Measurements from ENCODE around the gene CD226. TPM values are rescaled to one million over a fixed set of nuclear protein-coding genes. Genes with fewer than 3 reads are reported as not detected.

The CD226 gene
- total RNA-seq, 1 experiment from 2014 or later, result 1.2 TPM

DNA sequence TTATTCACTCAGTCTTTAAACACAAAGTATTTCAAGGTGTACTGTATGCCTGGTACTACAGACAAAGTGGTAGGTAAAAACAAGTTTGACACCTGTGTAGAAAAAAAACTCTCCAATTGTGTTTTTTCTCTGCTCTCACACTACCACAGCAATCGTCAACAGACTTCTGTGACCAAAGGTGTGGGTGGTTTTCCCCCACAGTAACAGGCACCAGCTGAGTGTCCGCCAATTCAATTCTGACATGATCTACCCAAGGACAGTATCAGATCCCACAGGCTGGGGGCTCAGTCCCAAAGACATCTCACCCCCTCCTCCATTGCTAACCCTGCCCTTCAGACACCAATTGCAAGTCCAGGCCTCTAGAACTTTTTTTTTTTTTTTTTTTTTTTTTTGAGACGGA lies 71.2 kb downstream of the CD226 start:
- H3K4me2 ChIP-seq (ENCODE audit: low read length), result no peak overlapping the region
- no peak for ATAC-seq

DNA sequence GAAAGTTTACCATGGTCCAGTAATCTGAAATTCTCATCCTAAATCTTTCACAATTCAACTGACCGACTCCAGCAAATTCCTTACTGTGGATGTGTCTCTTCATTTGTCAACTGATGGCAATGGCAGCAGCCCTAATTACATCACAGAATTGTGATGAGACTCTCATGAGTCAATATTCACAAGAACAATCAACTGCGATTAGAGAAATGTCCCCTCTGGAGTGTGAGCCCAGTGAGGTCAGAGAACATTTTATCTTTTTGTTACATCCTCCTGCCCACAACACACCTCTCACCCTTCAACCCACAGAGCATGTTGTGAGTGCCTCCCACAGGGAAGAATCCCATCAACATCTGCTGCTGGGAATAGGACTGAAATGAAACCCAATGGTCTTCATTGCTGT lies 73.6 kb downstream of the CD226 start:
- no peak overlapping the region for H3K4me2 ChIP-seq (ENCODE audit: low read length)
- no peak overlapping the region for H2AFZ ChIP-seq (ENCODE audit: low read depth, low read length, poor library complexity, severe bottlenecking)

More for the DNA sequence above, 71.2 kb downstream of the CD226 start:
- H3K4me3 ChIP-seq (replicated peaks in 1 of 2; ENCODE audit: low read depth in 1 of 2, low read length in 2 of 2), result no peak overlapping the region
- no peaks in the 10 kb centered on the region for H3K9me2 ChIP-seq (ENCODE audit: insufficient read depth)
- DNase-seq (ENCODE audit: low read depth, low spot score), result no peak
- BruUV-seq (replicated peaks), result no TSS peak
- POLR2A ChIA-PET, result no interaction called here
- no peaks in the 10 kb centered on the region for H3K4me1 ChIP-seq (ENCODE audit: control insufficient read depth in 1 of 2, insufficient read depth in 2 of 2, low read length in 2 of 2)
- intact Hi-C loops (cut with micrococcal nuclease), result no loop called here
- H3K36me3 ChIP-seq (ENCODE audit: control insufficient read depth in 1 of 2, insufficient read depth in 2 of 2, low read length in 2 of 2), result no peaks in the 10 kb centered on the region
- H2AFZ ChIP-seq (ENCODE audit: low read depth, low read length, poor library complexity, severe bottlenecking), result no peak overlapping the region
- TF ChIP-seq SP1 (IDR thresholded peaks at IDR 0.05; ENCODE audit: low read depth) (no peak), TCF7L2 (IDR thresholded peaks at IDR 0.05; ENCODE audit: borderline replicate concordance, extremely low read depth, insufficient read depth, insufficient read length) (no peak), SRF (IDR thresholded peaks at IDR 0.05; ENCODE audit: low read depth) (no peak), ZNF274 (IDR thresholded peaks at IDR 0.05; ENCODE audit: low read depth, low read length) (no peak), CEBPB (IDR thresholded peaks at IDR 0.05; ENCODE audit: low read depth) (no peak), FOSL1 (IDR thresholded peaks at IDR 0.05; ENCODE audit: low read depth) (no peak)
- TF ChIP-seq, protein P1, sequence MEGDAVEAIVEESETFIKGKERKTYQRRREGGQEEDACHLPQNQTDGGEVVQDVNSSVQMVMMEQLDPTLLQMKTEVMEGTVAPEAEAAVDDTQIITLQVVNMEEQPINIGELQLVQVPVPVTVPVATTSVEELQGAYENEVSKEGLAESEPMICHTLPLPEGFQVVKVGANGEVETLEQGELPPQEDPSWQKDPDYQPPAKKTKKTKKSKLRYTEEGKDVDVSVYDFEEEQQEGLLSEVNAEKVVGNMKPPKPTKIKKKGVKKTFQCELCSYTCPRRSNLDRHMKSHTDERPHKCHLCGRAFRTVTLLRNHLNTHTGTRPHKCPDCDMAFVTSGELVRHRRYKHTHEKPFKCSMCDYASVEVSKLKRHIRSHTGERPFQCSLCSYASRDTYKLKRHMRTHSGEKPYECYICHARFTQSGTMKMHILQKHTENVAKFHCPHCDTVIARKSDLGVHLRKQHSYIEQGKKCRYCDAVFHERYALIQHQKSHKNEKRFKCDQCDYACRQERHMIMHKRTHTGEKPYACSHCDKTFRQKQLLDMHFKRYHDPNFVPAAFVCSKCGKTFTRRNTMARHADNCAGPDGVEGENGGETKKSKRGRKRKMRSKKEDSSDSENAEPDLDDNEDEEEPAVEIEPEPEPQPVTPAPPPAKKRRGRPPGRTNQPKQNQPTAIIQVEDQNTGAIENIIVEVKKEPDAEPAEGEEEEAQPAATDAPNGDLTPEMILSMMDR (IDR thresholded peaks at IDR 0.05 in 2 of 3, conservative IDR thresholded peaks at IDR 0.05 in 1 of 3; ENCODE audit: borderline replicate concordance in 1 of 3, insufficient read depth in 1 of 3, low read depth in 2 of 3, low read length in 2 of 3), result no peak
- TF ChIP-seq, protein P2, sequence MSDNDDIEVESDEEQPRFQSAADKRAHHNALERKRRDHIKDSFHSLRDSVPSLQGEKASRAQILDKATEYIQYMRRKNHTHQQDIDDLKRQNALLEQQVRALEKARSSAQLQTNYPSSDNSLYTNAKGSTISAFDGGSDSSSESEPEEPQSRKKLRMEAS (IDR thresholded peaks at IDR 0.05), result no peak
- no peaks in the 10 kb centered on the region for H4K20me1 ChIP-seq (ENCODE audit: insufficient read depth)
- no peak overlapping the region for H3K9ac ChIP-seq (ENCODE audit: low read length)
- no peaks in the 10 kb centered on the region for H3K79me2 ChIP-seq (ENCODE audit: insufficient read depth, low read length)
- no peaks in the 10 kb centered on the region for H3K9me3 ChIP-seq (ENCODE audit: control insufficient read depth in 1 of 2, insufficient read depth in 1 of 2, low read depth in 1 of 2, low read length in 2 of 2)
- RAD21 ChIA-PET (ENCODE audit: low non-redundant PET in 1 of 2, low total read pairs in 2 of 2, uncharacterized antibody in 2 of 2, unreplicated experiment in 2 of 2), result no interaction called here
- no peaks in the 10 kb centered on the region for H3K27me3 ChIP-seq (ENCODE audit: insufficient read depth, low read length)
- H3K27ac ChIP-seq (ENCODE audit: low read depth, low read length), result no peak overlapping the region
- CTCF ChIA-PET, result no interaction called here

More for the DNA sequence above, 73.6 kb downstream of the CD226 start:
- H3K9me2 ChIP-seq (ENCODE audit: insufficient read depth), result no peaks in the 10 kb centered on the region
- ChIA-PET RAD21 (ENCODE audit: low non-redundant PET in 1 of 2, low total read pairs in 2 of 2, uncharacterized antibody in 2 of 2, unreplicated experiment in 2 of 2) (no interaction called here), POLR2A (no interaction called here), CTCF (no interaction called here)
- no peaks in the 10 kb centered on the region for H3K36me3 ChIP-seq (ENCODE audit: control insufficient read depth in 1 of 2, insufficient read depth in 2 of 2, low read length in 2 of 2)
- no peak overlapping the region for H3K4me3 ChIP-seq (replicated peaks in 1 of 2; ENCODE audit: low read depth in 1 of 2, low read length in 2 of 2)
- no peaks in the 10 kb centered on the region for H3K9me3 ChIP-seq (ENCODE audit: control insufficient read depth in 1 of 2, insufficient read depth in 1 of 2, low read depth in 1 of 2, low read length in 2 of 2)
- no peaks in the 10 kb centered on the region for H4K20me1 ChIP-seq (ENCODE audit: insufficient read depth)
- H3K4me1 ChIP-seq (ENCODE audit: control insufficient read depth in 1 of 2, insufficient read depth in 2 of 2, low read length in 2 of 2), result no peaks in the 10 kb centered on the region
- no peak overlapping the region for H3K9ac ChIP-seq (ENCODE audit: low read length)
- no peak for ATAC-seq
- no peaks in the 10 kb centered on the region for H3K79me2 ChIP-seq (ENCODE audit: insufficient read depth, low read length)
- no TSS peak for BruUV-seq (replicated peaks)
- no peak overlapping the region for H3K27ac ChIP-seq (ENCODE audit: low read depth, low read length)
- TF ChIP-seq FOSL1 (IDR thresholded peaks at IDR 0.05; ENCODE audit: low read depth) (no peak), EGR1 (IDR thresholded peaks at IDR 0.05; ENCODE audit: low read depth) (no peak), TCF7L2 (IDR thresholded peaks at IDR 0.05; ENCODE audit: borderline replicate concordance, extremely low read depth, insufficient read depth, insufficient read length) (no peak), SIN3A (IDR thresholded peaks at IDR 0.05; ENCODE audit: low read depth) (no peak), SRF (IDR thresholded peaks at IDR 0.05; ENCODE audit: low read depth) (no peak)
- TF ChIP-seq, protein P3, sequence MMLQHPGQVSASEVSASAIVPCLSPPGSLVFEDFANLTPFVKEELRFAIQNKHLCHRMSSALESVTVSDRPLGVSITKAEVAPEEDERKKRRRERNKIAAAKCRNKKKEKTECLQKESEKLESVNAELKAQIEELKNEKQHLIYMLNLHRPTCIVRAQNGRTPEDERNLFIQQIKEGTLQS (IDR thresholded peaks at IDR 0.05), result no peak
- TF ChIP-seq, protein P1 (IDR thresholded peaks at IDR 0.05 in 2 of 3, conservative IDR thresholded peaks at IDR 0.05 in 1 of 3; ENCODE audit: borderline replicate concordance in 1 of 3, insufficient read depth in 1 of 3, low read depth in 2 of 3, low read length in 2 of 3), result no peak
- H3K27me3 ChIP-seq (ENCODE audit: insufficient read depth, low read length), result no peaks in the 10 kb centered on the region
- intact Hi-C loops (cut with micrococcal nuclease), result no loop called here
- DNase-seq (ENCODE audit: low read depth, low spot score), result no peak

All from HCT116 (cell line).